Measurements from ENCODE around the gene MAP2K7.

DNA sequence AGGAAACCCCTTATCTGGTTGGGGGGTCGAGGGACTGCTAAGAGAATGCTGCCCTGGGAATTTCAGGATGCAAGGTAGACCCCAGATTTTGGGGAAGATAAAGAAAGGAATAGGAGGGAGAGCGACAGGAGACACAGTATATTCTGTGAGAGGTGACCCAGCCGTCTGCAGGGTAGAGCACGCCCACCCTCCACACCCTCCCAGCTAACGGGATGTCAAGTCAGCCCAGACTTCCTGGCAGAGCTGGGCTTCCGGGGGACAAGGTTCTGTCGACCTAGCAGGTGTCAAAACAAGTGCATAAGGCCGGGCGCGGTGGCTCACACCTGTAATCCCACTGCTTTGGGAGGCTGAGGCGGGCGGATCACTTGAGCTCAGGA, 28.8 kb upstream of the MAP2K7 start:
- TF ChIP-seq EZH2 (IDR thresholded peaks at IDR 0.05; ENCODE audit: low read length): no peak
- TF ChIP-seq, protein P1, sequence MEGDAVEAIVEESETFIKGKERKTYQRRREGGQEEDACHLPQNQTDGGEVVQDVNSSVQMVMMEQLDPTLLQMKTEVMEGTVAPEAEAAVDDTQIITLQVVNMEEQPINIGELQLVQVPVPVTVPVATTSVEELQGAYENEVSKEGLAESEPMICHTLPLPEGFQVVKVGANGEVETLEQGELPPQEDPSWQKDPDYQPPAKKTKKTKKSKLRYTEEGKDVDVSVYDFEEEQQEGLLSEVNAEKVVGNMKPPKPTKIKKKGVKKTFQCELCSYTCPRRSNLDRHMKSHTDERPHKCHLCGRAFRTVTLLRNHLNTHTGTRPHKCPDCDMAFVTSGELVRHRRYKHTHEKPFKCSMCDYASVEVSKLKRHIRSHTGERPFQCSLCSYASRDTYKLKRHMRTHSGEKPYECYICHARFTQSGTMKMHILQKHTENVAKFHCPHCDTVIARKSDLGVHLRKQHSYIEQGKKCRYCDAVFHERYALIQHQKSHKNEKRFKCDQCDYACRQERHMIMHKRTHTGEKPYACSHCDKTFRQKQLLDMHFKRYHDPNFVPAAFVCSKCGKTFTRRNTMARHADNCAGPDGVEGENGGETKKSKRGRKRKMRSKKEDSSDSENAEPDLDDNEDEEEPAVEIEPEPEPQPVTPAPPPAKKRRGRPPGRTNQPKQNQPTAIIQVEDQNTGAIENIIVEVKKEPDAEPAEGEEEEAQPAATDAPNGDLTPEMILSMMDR (optimal IDR thresholded peaks at IDR 0.05 in 1 of 3, IDR thresholded peaks at IDR 0.05 in 1 of 3, conservative IDR thresholded peaks at IDR 0.05 in 1 of 3; ENCODE audit: extremely low read depth in 1 of 3, insufficient read depth in 2 of 3, low read length in 3 of 3): no peak
